ENCODE results near the gene NDRG2.
A peak's percentile ranks its signal among the peaks of the same experiment; 100 is the strongest.

Gene NDRG2

GRCh38 chr14:21059842-21060613, 35.2 kb upstream of the NDRG2 start:
- Histone ChIP-seq H3K36me3 (ENCODE audit: control insufficient read depth in 2 of 2, insufficient read depth in 1 of 2, low read length in 2 of 2) (no peaks in the 10 kb centered on the region), H3K27ac (ENCODE audit: extremely low read depth, low read depth, low read length) (no peak overlapping the region), H3K4me1 (ENCODE audit: control insufficient read depth, insufficient read depth, low read length) (no peaks in the 10 kb centered on the region; the same call in 1 of the 2 replicates), H3K4me3 (ENCODE audit: low read depth, low read length) (no peak overlapping the region), H3K9me3 (ENCODE audit: control insufficient read depth, insufficient read depth, low read depth, low read length) (no peaks in the 10 kb centered on the region)
- TF ChIP-seq EGR2 (tag by site-specific recombination; IDR thresholded peaks at IDR 0.05; ENCODE audit: low read depth) (peak; percentile 60; the same call in 1 of the 2 replicates), ZFHX2 (tag by site-specific recombination; conservative IDR thresholded peaks at IDR 0.05) (peak; percentile 66), ZBTB6 (tag by site-specific recombination; IDR thresholded peaks at IDR 0.05) (no peak)
- POLR2A ChIA-PET = no interaction called here
- CTCF ChIA-PET = interaction anchor here (1.0 to 4.3 kb wide), 3 partner anchors 20 to 89 kb away, joined by 6 to 25 read pairs (median 6); no protein-coding TSS in a partner anchor

GRCh38 chr14:21058903-21059302, 34.0 kb upstream of the NDRG2 start:
- ChIA-PET CTCF (interaction anchor here (0.8 to 1.8 kb wide), 6 partner anchors 18 to 201 kb away, joined by 3 to 7 read pairs (median 5); no protein-coding TSS in a partner anchor), POLR2A (no interaction called here)

More at GRCh38 chr14:21058903-21059302, 34.0 kb upstream of the NDRG2 start:
- Histone ChIP-seq H3K9me3 (ENCODE audit: control insufficient read depth, insufficient read depth, low read depth, low read length) (no peaks in the 10 kb centered on the region), H3K4me3 (ENCODE audit: low read depth, low read length) (no peak overlapping the region), H3K36me3 (ENCODE audit: control insufficient read depth in 2 of 2, insufficient read depth in 1 of 2, low read length in 2 of 2) (no peaks in the 10 kb centered on the region), H3K4me1 (ENCODE audit: control insufficient read depth, insufficient read depth, low read length) (no peaks in the 10 kb centered on the region; the same call in 1 of the 2 replicates), H3K27ac (ENCODE audit: extremely low read depth, low read depth, low read length) (no peak overlapping the region)
- TF ChIP-seq ZNF24 (tag by site-specific recombination; IDR thresholded peaks at IDR 0.05) = no peak
- no peak for TF ChIP-seq ZNF398 (tag by site-specific recombination; IDR thresholded peaks at IDR 0.05)
- no peak for TF ChIP-seq ZNF274 (IDR thresholded peaks at IDR 0.05; ENCODE audit: low read length)
- no peak for TF ChIP-seq ZNF274 (tag by site-specific recombination; IDR thresholded peaks at IDR 0.05; ENCODE audit: borderline replicate concordance)
- no peak for TF ChIP-seq PBX3 (CRISPR knock-in tag; IDR thresholded peaks at IDR 0.05)
- no peak for TF ChIP-seq PRDM6 (tag by site-specific recombination; IDR thresholded peaks at IDR 0.05)
- TF ChIP-seq ZNF558 (tag by site-specific recombination; IDR thresholded peaks at IDR 0.05) = no peak
- no peak for TF ChIP-seq ZFP41 (tag by site-specific recombination; IDR thresholded peaks at IDR 0.05; ENCODE audit: borderline replicate concordance)
- TF ChIP-seq GLIS1 (tag by site-specific recombination; IDR thresholded peaks at IDR 0.05) = no peak
- no peak for TF ChIP-seq ZNF341 (tag by site-specific recombination; IDR thresholded peaks at IDR 0.05; ENCODE audit: low read depth)
- no peak for TF ChIP-seq ZNF175 (tag by site-specific recombination; IDR thresholded peaks at IDR 0.05)
- TF ChIP-seq ZNF692 (tag by site-specific recombination; IDR thresholded peaks at IDR 0.05) = no peak
- TF ChIP-seq ZNF76 (tag by site-specific recombination; IDR thresholded peaks at IDR 0.05; ENCODE audit: borderline replicate concordance, low read depth) = no peak
